ENCODE data around the gene KEAP1. TPM values are rescaled to one million over a fixed set of nuclear protein-coding genes. Genes with fewer than 3 reads are reported as not detected.

KEAP1 gene
- total RNA-seq, 1 donor from 2014 or later, result 53.5 TPM

GRCh38 chr19:10454267-10454666 is 48.9 kb downstream of the KEAP1 start:
- DNase-seq (ENCODE audit: extremely low spot score in 2 of 2), result no peak
- Histone ChIP-seq H3K27me3 (no peaks in the 10 kb centered on the region), H3K4me3 (no peak overlapping the region), H3K27ac (no peak overlapping the region), H3K36me3 (no peaks in the 10 kb centered on the region), H3K9me3 (no peaks in the 10 kb centered on the region), H3K4me1 (no peaks in the 10 kb centered on the region)
- TF ChIP-seq CTCF (IDR thresholded peaks at IDR 0.05), result no peak
- TF ChIP-seq POLR2AphosphoS5 (IDR thresholded peaks at IDR 0.05; ENCODE audit: insufficient read depth in 1 of 2, low read depth in 1 of 2), result no peak
- TF ChIP-seq POLR2A (IDR thresholded peaks at IDR 0.05), result no peak
- intact Hi-C loops (cut with DNase I), result no loop called here

GRCh38 chr19:10453852-10454251 is 49.3 kb downstream of the KEAP1 start:
- H3K36me3 ChIP-seq, result peaks cover 0 to 3% of the 10 kb centered on the region in 2 donors
- H3K9me3 ChIP-seq, result no peaks in the 10 kb centered on the region
- no peak for TF ChIP-seq CTCF (IDR thresholded peaks at IDR 0.05)
- TF ChIP-seq POLR2AphosphoS5 (IDR thresholded peaks at IDR 0.05; ENCODE audit: insufficient read depth in 1 of 2, low read depth in 1 of 2), result no peak
- no peak for TF ChIP-seq POLR2A (IDR thresholded peaks at IDR 0.05)
- no peak overlapping the region for H3K27ac ChIP-seq
- H3K4me3 ChIP-seq, result no peak overlapping the region
- H3K4me1 ChIP-seq, result no peaks in the 10 kb centered on the region
- intact Hi-C loops (cut with DNase I), result no loop called here
- DNase-seq (ENCODE audit: extremely low spot score in 2 of 2), result no peak
- no peaks in the 10 kb centered on the region for H3K27me3 ChIP-seq

- Histone ChIP-seq H3K36me3 (peaks cover 0 to 12% of the 10 kb centered on the region in 2 donors), H3K27ac (no peak overlapping the region), H3K9me3 (no peaks in the 10 kb centered on the region), H3K4me3 (no peak overlapping the region), H3K4me1 (no peaks in the 10 kb centered on the region), H3K27me3 (no peaks in the 10 kb centered on the region)
- intact Hi-C loops (cut with DNase I), result no loop called here
- DNase-seq (ENCODE audit: extremely low spot score in 2 of 2), result no peak
- TF ChIP-seq CTCF (IDR thresholded peaks at IDR 0.05) (no peak), POLR2A (IDR thresholded peaks at IDR 0.05) (no peak), POLR2AphosphoS5 (IDR thresholded peaks at IDR 0.05; ENCODE audit: insufficient read depth in 1 of 2, low read depth in 1 of 2) (no peak)
These were observed 50.2 kb downstream of the KEAP1 start for GRCh38 chr19:10452726-10453618.

- Histone ChIP-seq H3K9me3 (no peaks in the 10 kb centered on the region), H3K27me3 (no peaks in the 10 kb centered on the region), H3K4me1 (no peaks in the 10 kb centered on the region), H3K27ac (no peak overlapping the region), H3K4me3 (no peak overlapping the region), H3K36me3 (peaks cover 0 to 18% of the 10 kb centered on the region in 2 donors)
- intact Hi-C loops (cut with DNase I), result no loop called here
- no peak for DNase-seq (ENCODE audit: extremely low spot score in 2 of 2)
- TF ChIP-seq POLR2A (IDR thresholded peaks at IDR 0.05) (no peak), CTCF (IDR thresholded peaks at IDR 0.05) (no peak), POLR2AphosphoS5 (IDR thresholded peaks at IDR 0.05; ENCODE audit: insufficient read depth in 1 of 2, low read depth in 1 of 2) (no peak)
These were observed 52.1 kb downstream of the KEAP1 start for GRCh38 chr19:10450853-10451609.

Measured in vagina (tissue), 2 donors.